GM19455 (cell line): ENCODE measurements around the gene MED13L.
"Not testable (repeated sequence)": the region's sequence is repeated elsewhere in the genome, so short reads cannot be mapped to it uniquely, and the experiment has no call there.

Experiments used
- ATAC-seq: cut with Tn5 transposase; IDR thresholded peaks from one replicate; pipeline ENCODE4 v1.9.1; 2021; ENCODE audit not compliant: unreplicated experiment

MED13L gene

GRCh38 chr12:115983226-115983798, 294.2 kb downstream of the MED13L start:
- ATAC-seq: no peak

- ATAC-seq: no peak
Observed at GRCh38 chr12:115980339-115980738, 297.2 kb downstream of the MED13L start.

GRCh38 chr12:115979851-115980250, 297.6 kb downstream of the MED13L start:
- no peak for ATAC-seq

- ATAC-seq: no peak
Observed at GRCh38 chr12:115979351-115979750, 298.1 kb downstream of the MED13L start.

- not testable (repeated sequence) for ATAC-seq
Observed at GRCh38 chr12:115976829-115977228, 300.7 kb downstream of the MED13L start.

- no peak for ATAC-seq
Observed at GRCh38 chr12:115975411-115975810, 302.1 kb downstream of the MED13L start.

- ATAC-seq: no peak
Observed at GRCh38 chr12:115973968-115974724, 303.3 kb downstream of the MED13L start.

GRCh38 chr12:115973066-115973465, 304.4 kb downstream of the MED13L start:
- no peak for ATAC-seq

GRCh38 chr12:115972241-115972640, 305.3 kb downstream of the MED13L start:
- ATAC-seq: no peak

GRCh38 chr12:115968211-115968610, 309.3 kb downstream of the MED13L start:
- ATAC-seq: no peak

GRCh38 chr12:115966376-115966775, 311.1 kb downstream of the MED13L start:
- no peak for ATAC-seq

- no peak for ATAC-seq
Observed at GRCh38 chr12:115964626-115965025, 312.9 kb downstream of the MED13L start.

- no peak for ATAC-seq
Observed at GRCh38 chr12:115964214-115964613, 313.3 kb downstream of the MED13L start.

GRCh38 chr12:115962216-115962615, 315.3 kb downstream of the MED13L start:
- no peak for ATAC-seq

- ATAC-seq: no peak
Observed at GRCh38 chr12:115960868-115961802, 316.4 kb downstream of the MED13L start.

- no peak for ATAC-seq
Observed at GRCh38 chr12:115957686-115958290, 319.7 kb downstream of the MED13L start.

GRCh38 chr12:115956659-115957058, 320.8 kb downstream of the MED13L start:
- ATAC-seq: no peak

GRCh38 chr12:115956236-115956635, 321.3 kb downstream of the MED13L start:
- no peak for ATAC-seq

GRCh38 chr12:115953450-115953849, 324.0 kb downstream of the MED13L start:
- ATAC-seq: no peak

- no peak for ATAC-seq
Observed at GRCh38 chr12:115953031-115953430, 324.5 kb downstream of the MED13L start.

GRCh38 chr12:115950959-115951358, 326.5 kb downstream of the MED13L start:
- no peak for ATAC-seq
